MM.1S (cell line): Measurements from ENCODE around the gene PSAPL1.

Source experiments
- CTCF ChIP-seq: fragments of 300-600 bp; sonication (generic); IDR thresholded peaks from 2 replicates; pipeline ENCODE4 v1.5.1; 2016; ENCODE audit warnings: antibody characterized with exemption, low read length, mixed read lengths
- EZH2 ChIP-seq: fragments of 300-600 bp; sonication (generic); optimal IDR thresholded peaks from 2 replicates; pipeline ENCODE3; 2017; ENCODE audit warnings: low read depth, mild to moderate bottlenecking, antibody characterized with exemption, low read length, mixed read lengths

GRCh38 chr4:7429601-7430078, 5.1 kb downstream of the PSAPL1 start:
- TF ChIP-seq EZH2 (no peak), CTCF (no peak)
